GM18526 (cell line): ENCODE results near the gene TAC4.

Source experiments
- POLR2A ChIP-seq: IDR thresholded peaks from 3 replicates; pipeline ENCODE4 v1.6.1; 2011; ENCODE audit not compliant: insufficient read length; ENCODE audit errors: extremely low read depth

Gene TAC4

DNA sequence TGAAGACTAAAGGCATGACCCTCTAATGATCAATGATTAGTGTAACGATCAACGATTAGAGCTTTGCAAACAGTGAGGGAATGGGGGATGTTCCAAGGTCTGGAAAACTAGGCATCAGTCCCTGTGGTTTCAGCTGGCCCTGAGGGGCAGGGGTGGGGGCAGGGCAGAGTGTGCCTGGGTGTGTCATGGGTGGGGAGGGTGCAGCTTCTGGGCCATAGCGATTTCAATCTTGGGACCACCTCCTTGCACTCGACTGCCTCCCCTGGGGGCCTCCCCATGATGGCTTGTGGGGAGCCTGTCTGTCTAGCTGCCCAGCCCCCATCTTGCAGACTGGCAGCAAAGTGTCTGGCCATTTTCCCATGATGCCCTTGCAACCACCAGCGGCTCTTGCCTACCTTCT lies 8.4 kb downstream of the TAC4 start:
- TF ChIP-seq POLR2A = no peak

DNA sequence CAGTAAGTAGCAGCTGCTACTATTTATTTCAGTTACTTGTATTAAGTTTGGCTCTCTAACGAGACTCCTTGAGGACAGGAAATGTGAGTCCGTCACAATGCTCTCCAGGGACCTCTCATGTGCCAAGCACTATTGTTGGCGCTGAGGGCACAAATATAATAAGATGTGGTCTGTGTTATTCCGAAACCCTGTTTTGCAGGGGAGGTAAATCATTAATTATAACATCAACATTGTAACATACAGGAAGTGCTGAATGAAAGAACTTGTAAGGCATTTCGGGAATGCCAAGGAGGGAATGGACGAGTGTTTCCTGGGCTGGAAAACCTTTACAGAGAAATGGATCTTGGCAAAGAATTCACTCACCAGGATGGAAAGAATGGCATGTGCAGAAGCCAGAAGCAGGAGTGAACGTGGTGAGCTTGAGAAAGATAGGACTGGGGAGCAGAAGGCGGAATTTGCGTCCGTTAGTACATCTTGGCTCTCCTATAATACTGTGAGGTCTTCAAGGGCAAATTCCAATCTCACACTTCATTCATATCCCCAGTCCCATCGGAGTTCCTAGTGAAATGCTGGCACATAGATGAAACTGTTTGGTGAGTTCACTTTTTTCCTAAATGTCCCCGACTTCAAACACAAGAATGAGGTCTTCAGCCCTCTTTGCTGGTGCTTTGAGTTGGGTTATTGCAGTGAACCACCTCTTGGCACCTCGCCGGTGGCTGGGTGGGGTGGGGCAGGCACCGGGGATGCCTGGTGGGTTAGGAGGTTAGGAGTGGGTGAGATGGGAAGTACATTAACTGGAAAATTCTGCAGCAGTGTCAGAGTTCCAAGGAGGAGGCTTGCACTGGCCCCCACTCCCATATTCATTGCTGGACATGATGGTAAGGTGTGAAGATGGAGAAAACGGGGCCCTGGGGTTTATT lies 11.5 kb downstream of the TAC4 start:
- no peak for TF ChIP-seq POLR2A

- no peak for TF ChIP-seq POLR2A
Measured at GRCh38 chr17:49835472-49835871, 12.4 kb downstream of the TAC4 start.

GRCh38 chr17:49834118-49834743 lies 13.6 kb downstream of the TAC4 start:
- no peak for TF ChIP-seq POLR2A

DNA sequence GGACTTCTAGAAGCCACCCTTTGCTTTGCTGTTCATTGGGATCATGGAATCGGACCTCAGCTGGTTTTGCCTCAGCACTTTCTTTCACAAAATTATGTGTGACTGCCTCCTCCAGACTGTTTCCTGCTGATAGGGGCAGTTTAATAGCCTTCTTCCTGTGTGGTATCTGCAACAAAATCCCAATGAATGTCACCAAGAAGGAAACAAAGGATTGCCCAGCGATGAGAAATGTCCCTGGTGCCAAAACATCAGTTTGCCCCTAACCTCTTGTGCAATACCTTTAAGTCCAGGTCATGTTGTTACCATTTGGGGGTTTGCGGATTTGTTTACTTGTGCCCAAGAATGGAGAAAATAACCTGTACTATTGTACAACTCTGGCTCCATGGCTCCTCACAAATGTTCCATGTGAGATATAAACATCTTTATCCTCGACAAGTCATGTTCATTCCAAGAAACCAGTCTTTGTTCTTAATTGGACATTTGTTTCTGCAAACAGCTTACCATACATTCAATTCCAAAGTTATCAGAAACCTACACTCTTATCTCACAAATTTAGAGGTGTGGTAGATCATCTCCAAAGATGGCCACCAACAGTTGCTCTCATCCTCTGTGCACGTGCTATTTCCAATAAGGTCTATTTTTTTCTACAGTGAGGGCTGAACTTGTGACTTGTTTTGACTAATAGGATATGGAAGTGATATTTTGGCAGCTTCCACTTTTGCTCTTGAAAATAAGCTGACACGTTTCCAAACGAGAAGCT lies 14.8 kb downstream of the TAC4 start:
- no peak for TF ChIP-seq POLR2A

DNA sequence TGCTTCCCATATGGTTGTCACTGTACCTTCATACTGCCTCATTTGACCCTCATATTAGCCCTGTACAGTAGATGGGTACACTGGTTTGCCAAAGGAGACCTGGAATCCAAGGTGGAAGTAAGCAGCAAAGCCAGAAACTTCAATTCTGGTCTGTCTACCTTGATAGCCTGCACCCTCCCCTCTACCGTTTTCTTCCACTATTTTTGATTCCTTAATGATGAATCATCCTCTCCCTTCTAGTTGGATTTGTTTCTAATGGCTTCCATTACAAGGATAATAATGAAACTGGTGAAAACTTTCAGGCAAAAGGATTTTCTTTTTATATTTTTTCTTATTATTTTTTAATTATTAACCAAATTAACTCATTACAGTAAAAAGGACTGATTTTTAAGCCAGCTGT lies 17.3 kb downstream of the TAC4 start:
- TF ChIP-seq POLR2A = no peak

DNA sequence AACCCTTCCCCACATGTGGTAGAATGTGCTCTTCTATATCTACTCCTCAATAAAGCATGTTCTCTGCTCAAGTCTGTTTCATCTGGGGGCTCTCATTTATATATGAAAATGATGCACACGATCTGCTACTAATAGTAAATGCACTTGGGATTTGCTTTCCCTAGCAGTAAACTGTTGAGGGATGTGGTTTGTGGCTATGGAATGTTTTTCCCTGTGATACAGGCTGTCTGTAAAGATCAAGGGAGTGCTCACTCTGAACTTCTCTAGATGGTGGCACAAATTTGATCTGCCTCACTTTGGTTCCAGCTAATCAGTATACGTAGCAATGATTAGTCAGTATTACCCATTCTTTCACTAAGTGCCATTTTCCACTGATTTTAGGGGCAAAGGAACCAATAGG lies 18.8 kb downstream of the TAC4 start:
- TF ChIP-seq POLR2A = no peak

GRCh38 chr17:49825645-49826044 lies 22.2 kb downstream of the TAC4 start:
- TF ChIP-seq POLR2A = no peak

DNA sequence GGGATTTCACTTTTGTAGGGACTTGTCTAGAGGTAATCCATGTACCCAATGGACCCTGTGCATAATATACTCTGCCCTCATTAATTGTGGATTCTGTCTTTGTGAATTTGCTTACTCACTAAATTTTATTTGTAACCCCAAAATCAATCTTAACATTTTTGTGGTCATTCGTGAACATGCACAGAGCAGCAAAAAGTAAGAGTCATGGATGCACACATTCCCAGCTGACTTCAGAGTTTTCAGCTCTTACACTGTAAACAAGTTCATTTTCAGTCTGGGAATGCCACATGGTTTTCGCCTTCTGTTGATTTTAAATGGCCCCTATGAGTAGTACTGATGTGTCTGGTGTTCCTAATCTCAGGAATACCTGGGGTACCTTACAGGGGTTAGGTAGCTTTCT lies 24.3 kb downstream of the TAC4 start:
- no peak for TF ChIP-seq POLR2A

GRCh38 chr17:49822829-49823228 lies 25.0 kb downstream of the TAC4 start:
- no peak for TF ChIP-seq POLR2A

GRCh38 chr17:49821916-49822315 lies 26.0 kb downstream of the TAC4 start:
- TF ChIP-seq POLR2A = no peak

DNA sequence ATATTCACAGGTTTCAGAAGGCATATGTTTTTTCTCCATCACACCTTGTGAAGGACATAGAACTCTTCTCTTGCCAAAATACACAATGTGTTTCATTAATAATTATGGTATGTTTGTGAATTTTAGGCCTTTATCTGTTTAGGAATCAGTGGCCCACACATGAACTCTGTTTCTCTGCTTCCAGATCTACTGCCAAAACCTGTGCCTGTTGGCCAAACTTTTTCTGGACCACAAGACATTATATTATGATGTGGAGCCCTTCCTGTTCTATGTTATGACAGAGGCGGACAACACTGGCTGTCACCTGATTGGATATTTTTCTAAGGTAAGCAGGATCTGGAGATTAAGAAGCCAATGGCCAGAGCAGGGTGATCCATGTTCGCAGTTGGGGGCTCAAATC lies 26.4 kb downstream of the TAC4 start:
- no peak for TF ChIP-seq POLR2A

- TF ChIP-seq POLR2A = no peak
Measured at GRCh38 chr17:49820773-49821172, 27.1 kb downstream of the TAC4 start.

GRCh38 chr17:49819651-49820050 lies 28.2 kb downstream of the TAC4 start:
- TF ChIP-seq POLR2A = no peak

- TF ChIP-seq POLR2A = no peak
Measured at GRCh38 chr17:49819138-49819537, 28.7 kb downstream of the TAC4 start.

- no peak for TF ChIP-seq POLR2A
Measured at GRCh38 chr17:49817993-49818392, 29.9 kb downstream of the TAC4 start.

DNA sequence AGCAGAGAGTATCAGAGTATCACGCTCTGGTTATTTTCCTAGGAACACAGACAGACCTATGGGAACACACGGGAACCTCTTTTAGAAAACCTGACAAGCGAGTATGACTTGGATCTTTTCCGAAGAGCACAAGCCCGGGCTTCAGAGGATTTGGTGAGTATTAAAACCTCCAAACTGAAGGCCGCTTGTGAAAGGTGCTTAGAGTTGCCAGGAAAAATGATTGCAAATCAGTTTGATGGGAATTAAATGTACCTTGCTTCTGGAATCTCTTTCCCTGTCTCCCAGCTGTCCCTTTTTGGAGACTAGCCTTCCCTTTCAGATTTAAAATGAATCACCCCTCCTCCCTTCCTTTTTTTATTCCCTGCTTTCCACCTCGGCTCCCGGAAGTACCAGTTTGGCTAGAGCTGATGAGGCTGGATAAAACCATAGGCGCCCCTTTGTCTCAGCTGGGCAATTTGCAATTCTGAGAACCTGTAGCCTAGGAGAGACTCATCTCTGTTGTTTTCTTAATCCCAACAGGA lies 32.0 kb downstream of the TAC4 start:
- TF ChIP-seq POLR2A = no peak
